HG03135 (cell line): ENCODE data around the gene FRMPD1.
A peak's percentile ranks its signal among the peaks of the same experiment; 100 is the strongest.

ENCODE experiments used
- ATAC-seq: cut with Tn5 transposase; IDR thresholded peaks from one replicate; pipeline ENCODE4 v1.9.1; 2021; ENCODE audit warnings: mild to moderate bottlenecking, moderate library complexity; ENCODE audit not compliant: unreplicated experiment

Gene FRMPD1

DNA sequence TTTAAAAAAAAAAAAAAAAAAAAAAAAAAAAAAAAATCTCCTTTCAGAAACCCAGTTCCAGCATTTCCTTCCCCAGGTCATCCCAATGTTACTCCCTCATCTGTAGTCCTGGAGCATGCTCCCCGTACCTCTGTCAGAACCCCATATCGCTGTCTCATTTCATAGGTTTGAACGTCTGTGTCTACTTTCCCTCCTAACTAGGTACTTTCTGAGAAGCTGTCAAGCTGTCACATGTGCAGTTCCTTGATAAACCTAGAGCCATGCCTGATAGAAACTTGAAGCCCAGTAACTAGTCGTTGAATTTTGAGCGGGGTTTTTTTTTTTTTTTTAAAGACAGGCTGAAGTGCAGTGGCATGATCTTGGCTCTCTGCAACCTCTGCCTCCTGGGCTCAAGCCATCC, 118.6 kb downstream of the FRMPD1 start:
- no peak for ATAC-seq

DNA sequence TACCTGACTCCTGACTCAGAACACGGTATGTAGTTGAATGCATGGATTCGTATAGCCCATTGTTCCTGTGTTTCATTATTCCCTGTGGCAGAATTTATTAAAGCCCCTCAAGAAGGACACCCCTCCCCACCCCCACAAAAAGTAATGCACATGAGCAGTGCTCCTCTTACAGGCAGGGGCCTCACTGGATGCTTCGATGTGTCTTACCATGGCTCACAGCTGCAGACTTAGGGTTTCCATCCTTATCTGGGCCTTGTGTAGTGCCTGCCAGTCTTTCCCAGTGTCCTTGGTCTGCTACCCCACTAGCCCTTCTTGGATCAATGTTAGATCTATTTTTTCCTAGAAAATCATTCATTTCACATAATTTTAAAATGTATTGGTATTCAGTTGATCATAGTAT, 119.2 kb downstream of the FRMPD1 start:
- no peak for ATAC-seq

DNA sequence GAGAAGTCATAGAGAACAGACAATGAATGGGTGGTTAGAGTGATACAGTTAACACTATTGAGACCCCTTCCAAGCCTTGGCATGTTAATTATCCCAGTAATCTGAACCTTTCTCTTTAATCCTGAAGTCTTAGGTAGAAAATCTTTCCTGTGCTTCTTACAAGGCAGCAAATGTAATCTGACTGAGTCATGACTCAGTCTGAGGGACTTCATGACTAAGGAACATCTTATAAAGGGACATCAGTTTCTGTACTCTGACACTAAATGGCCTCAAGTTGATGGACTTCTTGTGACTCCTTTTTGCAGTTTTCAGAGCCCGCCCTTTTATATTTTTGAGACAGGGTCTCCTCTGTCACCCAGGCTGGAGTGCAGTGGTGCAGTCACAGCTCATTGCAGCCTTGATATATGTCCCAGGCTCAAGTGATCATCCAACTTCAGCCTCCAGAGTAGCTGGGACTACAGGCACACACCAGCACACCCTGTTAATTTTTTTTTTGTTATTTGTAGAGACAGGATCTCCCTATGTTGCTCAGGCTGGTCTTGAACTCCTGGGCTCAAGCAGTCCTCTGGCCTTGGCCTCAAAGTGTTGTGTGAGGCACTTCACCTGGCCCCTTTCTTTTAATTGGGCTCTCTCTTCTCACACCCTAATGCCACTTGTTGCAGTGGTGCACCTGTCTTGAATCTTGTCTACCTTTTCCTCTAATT, 124.6 kb downstream of the FRMPD1 start:
- ATAC-seq, result no peak

DNA sequence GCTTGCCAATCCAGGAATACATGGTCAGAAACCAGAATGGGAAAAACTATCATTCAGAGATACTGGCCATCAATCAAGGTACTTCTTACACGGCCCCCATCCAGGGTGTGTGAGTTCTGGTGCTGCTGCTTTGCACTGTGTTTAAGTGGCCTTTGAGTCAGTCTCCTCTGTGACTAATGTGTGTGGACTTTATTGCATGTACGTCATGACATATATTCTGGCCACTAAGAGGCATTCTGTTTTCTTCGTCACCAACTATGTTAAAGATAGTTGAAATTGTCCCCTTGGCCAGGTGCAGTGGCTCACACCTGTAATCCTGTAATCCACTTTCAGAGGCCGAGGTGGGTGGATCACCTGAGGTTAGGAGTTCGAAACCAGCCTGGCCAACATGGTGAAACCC, 125.6 kb downstream of the FRMPD1 start:
- no peak for ATAC-seq

DNA sequence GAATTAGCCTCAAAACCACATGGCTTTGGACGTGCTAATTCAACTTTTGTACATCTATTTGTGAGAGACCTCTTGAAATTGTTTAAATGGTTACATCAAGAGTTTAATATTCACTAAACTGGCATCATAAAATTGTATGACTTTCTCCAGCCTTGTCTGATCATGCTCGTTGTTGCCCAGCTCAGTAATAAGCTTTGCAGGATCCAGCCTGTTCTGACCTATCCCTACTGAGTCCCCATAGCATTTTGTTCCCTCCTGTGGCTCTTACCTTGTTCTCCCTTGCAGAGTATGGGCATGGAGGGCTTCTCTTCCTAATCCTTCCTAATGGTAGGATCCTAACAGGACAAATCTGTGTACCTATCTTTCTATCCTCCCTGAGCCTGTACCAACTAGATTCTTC, 127.8 kb downstream of the FRMPD1 start:
- ATAC-seq, result no peak

DNA sequence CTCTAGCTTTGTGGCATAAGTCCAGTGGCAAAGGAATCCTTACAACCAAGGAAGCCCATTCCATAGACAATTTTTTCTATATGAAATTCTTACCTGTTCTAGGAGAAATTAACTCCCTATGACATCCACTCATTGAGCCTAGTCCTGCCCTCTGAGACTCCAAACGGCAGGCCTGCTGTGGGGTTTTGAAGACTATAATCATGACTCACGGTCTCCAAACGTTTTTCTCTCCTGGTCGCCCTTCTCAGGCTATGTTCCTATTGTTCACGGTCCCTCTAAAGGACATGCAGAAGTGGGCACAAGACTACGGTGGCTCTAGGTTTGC, 133.5 kb downstream of the FRMPD1 start:
- ATAC-seq, result peak; percentile 1

DNA sequence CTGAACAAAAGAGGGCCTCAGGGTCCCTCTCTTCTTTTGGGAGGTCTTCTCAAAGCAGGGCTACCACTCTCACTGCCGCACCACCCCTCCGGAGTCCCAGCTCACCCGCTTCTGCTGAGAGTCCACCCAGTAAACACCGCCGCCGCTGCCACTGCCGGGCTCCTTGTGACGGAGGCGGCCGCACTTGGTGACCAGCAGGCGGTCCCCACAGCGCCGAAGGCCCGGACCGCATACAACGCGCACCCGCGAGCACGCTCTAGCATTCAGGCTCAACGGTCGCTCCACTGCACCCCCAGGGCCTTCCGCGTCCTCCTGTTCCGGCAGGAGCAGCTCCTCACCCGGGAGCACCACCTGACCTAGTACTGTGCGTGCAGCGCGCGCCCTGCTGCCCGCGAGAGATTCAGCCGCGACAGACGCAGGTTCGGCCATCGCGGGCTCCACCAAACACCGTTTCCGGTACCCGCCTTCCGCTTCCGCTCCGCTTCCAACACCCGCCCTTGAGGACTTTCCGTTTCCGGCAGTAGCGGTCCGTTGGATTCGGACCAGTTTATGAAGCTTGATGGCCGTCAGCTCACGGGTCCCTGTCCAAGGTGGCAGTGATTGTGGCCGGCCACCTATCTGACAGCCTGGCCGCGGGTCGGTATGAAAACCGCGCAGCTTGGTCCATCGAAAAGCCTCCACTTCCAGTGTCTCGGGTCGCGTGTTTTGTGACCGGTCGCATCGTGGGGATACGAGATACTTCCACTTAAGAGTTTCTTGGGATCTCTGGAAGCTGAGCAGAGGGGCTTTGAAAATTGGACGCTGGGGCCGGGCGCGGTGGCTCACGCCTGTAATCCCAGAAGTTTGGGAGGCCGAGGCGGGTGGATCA, 134.1 kb downstream of the FRMPD1 start, which contains the start of gene EXOSC3:
Gene EXOSC3, minus strand, starts transcription at position 449 of the 868 bp plus-strand sequence. Its CDS starts 20 bp downstream, at position 429.
- peak; percentile 87 for ATAC-seq

DNA sequence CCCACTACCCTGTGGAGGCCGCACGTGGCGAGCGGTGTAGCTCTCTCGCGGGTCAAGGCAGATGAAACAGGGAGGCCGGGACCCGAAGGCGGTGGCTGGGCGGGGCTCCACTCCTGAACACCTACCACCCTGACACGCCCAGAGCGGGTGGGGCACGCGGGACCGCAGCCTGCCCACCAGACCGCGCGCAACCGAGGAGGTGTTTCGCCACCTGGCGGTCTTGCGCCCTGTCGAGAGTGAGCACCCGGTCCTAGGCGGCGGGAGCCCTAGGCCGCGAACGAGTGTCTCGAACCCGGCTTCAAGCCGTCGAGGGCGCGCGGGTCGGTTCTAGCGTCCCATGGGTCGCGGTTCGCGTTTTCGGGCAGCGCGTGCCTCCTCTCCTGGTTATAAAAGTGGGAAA, 136.3 kb downstream of the FRMPD1 start:
- ATAC-seq, result no peak

DNA sequence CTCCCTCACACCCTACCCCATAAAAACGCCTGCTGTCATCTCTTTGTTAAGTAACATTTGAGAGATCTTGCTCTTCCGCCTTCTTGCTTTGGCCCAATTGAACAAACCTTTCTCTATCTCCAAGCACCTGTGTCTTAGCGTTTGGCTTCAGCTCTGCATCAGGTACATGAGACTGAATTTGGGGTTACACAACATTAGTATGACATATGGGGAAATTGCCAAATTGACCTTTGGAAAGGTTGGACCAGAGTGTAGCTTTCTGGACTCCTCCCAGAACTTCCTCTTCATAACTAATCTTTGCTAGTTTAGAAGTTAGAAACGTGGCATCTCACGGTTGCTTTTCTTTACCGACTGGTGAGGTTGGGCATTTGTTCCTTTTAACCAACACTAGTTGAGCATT, 137.6 kb downstream of the FRMPD1 start:
- no peak for ATAC-seq

DNA sequence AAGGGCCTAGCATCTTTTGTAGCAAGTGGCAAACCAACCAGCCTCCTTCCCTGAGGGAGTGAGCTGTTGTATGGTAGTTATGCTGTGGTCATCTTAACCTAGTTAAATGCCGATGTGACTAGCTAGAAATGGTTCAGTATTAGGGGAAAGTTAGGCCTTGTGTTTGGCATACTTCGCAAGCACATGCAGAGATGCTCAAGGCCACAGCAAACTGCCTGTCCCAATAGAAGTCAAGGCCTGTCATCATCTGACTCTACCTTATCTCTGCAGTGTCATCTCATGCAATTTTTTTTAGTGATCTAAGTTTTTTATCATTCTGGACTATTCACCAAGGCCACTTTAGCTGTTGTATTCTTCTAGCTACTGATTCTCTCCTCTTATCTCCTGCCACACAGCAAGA, 139.3 kb downstream of the FRMPD1 start:
- ATAC-seq, result no peak

DNA sequence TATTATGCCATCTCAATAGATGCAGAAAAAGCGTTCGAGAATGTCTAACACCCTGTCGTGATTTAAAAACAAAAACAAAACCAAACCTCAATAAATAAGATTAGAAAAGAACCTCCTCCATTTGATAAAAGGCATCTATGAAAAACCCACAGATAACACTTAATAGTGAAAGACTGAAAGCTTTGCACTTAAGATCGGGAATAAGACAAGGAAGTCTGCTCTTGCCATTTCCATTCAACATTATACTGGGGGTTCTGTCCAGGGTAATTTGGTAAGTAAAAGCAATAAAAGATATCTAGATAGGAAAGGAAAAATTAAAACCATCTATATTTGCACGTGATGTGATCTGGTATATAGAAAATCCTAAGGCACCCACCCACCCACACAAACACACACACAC, 141.4 kb downstream of the FRMPD1 start:
- ATAC-seq, result no peak

DNA sequence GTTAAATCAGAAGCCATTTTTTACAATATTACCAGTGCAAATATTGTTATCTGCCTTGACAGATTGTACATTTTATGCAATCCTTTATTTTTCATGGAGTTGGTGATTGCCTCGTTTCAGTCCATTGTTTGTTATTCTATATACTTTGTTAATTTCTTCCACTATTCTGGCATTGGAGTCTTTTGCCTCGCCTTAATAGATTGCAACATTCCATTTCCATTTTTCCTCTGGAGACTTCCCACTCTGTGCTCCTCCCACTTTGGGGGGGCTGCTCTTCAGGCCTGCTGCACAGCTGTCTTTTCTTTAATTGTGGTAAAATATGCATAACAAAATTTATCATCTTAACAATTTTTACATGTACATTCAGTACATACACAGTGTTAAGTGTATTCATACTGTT, 145.5 kb downstream of the FRMPD1 start:
- no peak for ATAC-seq
